NCI-H2196 treated with DMSO at 0.1 percent for 48 hours (cell line): ENCODE results near the gene SENP6.
"Not testable (repeated sequence)": the region's sequence is repeated elsewhere in the genome, so short reads cannot be mapped to it uniquely, and the experiment has no call there.

Experiments
- DNase-seq: peaks from one replicate; lab custom pipeline; 2025; ENCODE audit not compliant: unreplicated experiment; lab: John Stamatoyannopoulos, UW

SENP6 gene

DNA sequence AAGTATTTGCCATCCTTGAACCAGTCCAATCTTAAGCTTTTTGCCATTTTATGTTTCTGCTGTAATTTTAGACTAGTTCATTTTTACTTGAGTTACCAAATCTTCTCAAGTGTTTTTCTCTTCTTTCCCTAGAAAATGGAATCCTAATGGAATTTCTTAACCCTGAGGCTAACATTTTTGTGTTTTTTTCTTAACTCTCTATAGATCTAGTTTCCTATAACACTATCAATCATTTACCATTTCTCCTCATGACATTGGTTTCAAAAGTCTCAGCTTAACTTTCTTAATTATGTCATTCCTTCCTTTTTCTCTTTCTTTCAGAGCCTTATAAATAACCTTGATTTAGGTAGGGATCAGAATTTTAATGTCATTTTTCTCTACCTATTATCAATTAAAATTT is 54.8 kb downstream of the SENP6 start:
- no peak for DNase-seq

DNA sequence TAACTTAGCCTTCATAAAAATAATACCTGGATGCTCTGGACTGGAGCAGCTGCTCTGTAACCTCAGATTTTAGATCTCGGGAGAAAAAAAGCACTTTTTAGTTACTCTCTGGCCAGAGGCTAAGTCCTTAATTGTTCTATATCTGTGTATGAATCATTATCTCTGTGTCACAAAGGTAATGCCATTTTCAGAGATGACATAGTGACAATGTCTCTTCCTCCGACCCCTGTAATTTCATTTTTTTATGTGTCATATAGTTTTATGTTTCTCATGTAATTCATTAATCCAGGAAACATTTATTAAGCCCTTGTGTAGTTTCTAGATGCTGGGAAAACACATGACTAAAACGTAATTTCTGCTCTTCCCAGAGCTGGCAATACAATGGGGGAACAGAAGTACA is 55.6 kb downstream of the SENP6 start:
- DNase-seq: no peak

DNA sequence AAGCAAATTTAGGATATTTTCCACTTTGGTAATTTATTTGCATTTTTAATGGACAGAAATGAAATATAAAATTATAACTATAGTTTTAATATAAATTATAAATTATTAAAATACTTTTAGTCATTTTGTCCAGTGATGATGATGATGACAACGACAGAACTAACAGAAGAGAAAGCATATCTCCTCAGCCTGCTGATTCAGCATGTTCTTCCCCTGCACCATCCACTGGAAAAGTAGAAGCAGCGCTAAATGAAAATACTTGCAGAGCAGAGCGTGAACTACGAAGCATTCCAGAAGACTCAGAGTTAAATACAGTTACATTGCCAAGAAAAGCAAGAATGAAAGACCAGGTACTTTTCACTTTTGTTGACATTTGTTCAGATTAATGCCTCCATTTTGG is 64.9 kb downstream of the SENP6 start:
- no peak for DNase-seq

DNA sequence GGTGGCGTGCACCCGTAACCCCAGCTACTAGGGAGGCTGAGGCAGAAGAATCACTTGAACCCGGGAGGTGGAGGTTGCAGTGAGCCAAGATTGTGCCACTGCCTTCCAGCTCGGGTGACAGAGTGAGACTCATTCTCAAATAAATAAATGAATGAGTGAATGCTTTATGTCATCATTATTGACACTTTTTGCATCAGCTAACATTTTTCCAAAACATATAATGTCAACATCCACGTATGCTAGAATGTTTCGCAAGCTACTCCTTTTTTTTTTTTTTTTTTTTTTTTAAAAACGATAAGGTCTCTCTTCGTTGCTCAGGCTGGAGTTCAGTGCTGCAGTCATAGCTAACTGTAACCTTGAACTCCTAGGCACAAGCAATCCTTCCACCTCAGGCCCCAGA is 72.2 kb downstream of the SENP6 start:
- DNase-seq: no peak

GRCh38 chr6:75676377-75676776 is 74.7 kb downstream of the SENP6 start:
- no peak for DNase-seq

DNA sequence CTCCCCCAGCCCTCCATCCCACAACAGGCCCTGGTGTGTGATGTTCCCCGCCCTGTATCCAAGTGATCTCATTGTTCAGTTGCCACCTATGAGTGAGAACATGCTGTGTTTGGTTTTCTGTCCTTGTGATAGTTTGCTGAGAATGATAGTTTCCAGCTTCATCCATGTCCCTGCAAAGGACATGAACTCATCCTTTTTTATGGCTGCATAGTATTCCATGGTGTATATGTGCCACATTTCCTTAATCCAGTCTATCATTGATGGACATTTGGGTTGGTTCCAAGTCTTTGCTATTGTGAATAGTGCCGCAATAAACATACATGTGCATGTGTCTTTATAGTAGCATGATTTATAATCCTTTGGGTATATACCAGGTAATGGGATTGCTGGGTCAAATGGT is 80.9 kb downstream of the SENP6 start:
- DNase-seq: not testable (repeated sequence)

- DNase-seq: not testable (repeated sequence)
These were observed 81.3 kb downstream of the SENP6 start for GRCh38 chr6:75683005-75683404.

DNA sequence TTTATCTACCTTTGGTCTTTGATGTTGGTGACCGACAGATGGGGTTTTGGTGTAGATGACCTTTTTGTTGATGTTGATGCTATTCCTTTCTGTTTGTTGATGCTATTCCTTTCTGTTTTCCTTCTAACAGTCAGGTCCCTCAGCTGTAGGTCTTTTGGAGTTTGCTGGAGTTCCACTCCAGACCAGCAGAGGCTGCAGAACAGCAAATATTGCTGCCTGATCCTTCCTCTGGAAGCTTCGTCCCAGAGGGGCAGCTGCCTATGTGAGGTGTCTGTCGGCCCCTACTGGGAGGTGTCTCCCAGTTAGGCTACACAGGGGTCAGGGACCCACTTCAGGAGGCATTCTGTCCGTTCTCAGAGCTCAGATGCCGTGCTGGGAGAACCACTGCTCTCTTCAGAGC is 85.9 kb downstream of the SENP6 start:
- DNase-seq: not testable (repeated sequence)

DNA sequence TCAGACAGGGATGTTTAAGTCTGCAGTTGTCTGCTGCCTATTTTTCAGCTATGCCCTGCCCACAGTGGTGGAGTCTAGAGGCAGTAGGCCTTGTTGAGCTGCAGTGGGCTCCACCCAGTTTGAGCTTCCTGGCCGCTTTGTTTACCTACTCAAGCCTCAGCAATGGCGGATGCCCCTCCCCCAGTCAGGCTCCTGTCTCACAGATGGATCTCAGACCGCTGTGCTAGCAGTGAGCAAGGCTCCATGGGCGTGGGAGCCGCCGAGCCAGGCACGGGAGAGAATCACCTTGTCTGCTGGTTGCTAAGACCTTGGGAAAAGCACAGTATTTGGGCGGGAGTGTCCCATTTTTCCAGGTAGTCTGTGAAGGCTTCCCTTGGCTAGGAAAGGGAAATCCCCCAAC is 86.3 kb downstream of the SENP6 start:
- not testable (repeated sequence) for DNase-seq

- DNase-seq: no peak
These were observed 87.9 kb downstream of the SENP6 start for GRCh38 chr6:75689576-75689975.

DNA sequence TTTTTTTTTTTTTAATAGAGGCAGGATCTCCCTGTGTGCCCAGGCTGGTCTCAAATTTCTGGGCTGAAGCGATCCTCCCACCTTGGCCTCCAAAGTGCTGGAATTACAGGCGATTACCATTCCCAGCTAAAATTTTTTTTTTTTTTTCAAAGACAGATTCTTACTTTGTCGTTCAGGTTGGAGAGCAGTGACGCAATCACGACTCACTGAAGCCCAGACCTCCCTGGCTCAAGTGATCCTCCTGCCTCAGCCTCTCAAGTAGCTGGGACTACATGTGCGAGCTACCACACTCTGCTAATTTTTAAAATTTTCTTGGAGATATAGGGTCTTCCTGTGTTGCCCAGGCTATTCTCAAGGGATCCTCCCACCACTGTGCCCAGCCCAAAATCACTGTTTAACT is 89.3 kb downstream of the SENP6 start:
- DNase-seq: no peak

- no peak for DNase-seq
These were observed 91.9 kb downstream of the SENP6 start for GRCh38 chr6:75693534-75693933.

DNA sequence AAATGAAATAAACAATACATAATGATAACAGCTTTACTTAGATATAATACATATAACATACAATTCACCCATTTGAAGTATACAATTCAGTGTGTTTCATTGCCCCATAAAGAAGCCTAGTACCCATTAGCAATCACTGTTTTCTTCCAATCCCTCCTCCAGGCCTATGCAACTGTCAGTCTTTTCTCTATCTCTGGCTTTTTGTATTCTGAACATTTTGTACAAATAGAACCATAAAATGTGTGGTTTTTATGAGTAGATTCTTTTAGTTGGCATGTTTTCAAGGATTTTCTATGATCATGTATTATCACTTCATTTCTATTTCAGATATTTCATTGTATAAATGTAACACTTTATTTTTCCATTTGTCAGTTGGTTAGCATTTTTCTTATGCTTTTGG is 92.7 kb downstream of the SENP6 start:
- no peak for DNase-seq

GRCh38 chr6:75708334-75708733 is 106.7 kb downstream of the SENP6 start:
- not testable (repeated sequence) for DNase-seq

- DNase-seq: no peak
These were observed 109.5 kb downstream of the SENP6 start for GRCh38 chr6:75711173-75711572.

GRCh38 chr6:75719133-75719532 is 117.5 kb downstream of the SENP6 start:
- no peak for DNase-seq

DNA sequence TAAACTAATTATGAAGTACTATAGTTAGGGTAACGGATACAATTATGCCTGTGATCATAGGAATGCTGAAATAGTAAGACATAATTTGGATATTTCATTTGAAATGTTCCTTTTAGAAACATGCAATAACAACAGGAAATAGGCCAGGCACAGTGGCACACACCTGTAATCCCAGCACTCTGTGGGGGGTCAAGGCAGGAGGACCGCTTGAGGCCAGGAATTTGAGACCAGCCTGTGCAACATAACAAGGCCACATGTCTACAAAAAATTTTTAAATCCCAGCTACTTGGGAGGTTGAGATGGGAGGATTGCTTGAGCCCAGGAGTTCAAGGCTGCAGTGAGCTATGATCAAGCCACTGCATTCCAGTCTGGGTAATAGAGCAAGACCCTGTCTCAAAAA is 121.7 kb downstream of the SENP6 start:
- no peak for DNase-seq

DNA sequence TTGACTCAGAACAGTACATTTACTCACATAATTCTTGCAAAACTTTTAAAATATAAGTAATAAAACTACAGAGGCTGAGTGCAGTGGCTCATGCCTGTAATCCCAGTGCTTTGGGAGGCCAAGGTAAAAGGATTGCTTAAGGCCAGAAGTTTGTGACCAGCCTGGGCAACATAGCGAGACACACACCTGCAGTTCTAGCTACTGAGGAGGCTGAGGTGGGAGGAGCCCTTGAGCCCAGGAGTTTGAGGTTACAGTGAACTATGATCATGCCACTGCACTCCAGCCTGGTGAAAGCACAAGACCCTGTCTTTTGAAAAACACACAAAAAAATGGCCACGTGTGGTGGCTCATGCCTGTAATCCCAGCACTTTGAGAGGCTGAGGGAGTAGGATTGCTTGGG is 125.5 kb downstream of the SENP6 start:
- DNase-seq: no peak

DNA sequence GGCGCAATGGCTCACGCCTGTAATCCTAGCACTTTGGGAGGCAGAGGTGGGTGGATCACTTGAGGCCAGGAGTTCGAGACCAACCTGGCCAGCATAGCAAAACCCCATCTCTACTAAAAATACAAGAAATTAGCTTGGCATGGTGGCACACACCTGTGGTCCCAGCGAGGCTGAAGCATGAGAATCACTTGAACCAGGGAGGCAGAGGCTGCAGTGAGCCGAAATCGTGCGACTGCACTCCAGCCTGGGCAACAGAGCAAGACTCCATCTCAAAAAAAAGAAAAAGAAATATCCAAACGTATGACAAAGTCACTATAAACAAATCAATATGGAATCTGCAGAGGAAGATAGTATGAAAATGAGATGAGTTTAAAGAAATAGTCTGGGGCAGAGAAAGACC is 129.3 kb downstream of the SENP6 start:
- not testable (repeated sequence) for DNase-seq

DNA sequence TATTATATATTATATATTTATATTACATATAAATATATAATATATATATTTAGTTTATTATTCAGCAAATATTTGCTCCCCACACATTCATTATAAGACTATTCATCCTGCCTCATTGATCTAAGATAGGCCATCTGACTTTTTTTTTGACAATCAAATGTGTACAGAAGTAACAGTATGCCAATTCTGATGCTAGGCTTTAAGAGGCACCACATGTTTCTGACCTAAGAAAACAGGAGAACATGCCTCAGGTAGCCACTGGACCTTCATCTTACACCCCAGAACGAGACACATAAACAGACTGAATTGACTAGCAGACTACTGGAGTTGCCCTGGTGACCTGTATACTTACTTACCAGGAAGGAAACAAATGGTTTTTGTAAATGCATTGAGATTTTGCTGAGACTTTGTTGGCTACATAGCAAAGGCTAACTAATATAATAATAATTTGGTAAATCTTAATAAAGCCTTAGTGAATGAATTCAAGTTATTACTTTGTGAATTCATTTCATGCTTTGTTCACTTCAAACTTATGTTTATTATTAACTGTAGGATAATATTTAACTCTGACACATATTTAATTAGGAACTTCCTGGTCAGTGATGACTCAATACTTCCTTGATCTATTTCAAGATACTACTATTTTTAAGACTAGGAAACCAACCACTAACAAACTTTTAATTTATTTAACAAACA is 134.0 kb downstream of the SENP6 start:
- DNase-seq: no peak

DNA sequence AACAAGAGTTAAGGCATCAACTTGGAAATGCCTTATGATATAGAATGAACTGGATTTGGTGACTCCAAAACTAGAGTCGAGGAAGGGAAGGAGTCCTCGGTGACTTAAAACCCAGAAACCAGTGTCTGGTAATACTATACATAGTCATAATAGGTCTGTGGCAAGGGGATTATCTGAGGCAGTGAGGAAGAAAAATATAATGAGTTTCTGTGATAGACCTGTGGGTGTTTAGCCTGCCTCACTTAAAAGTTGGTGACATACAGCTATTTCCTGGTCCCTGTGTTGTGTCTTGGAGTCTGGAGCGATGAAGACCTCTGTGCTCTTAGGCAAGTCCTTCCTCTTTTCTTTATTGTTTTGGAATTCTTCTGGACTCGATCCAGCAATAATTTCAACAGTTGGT is 142.3 kb downstream of the SENP6 start:
- DNase-seq: no peak

DNA sequence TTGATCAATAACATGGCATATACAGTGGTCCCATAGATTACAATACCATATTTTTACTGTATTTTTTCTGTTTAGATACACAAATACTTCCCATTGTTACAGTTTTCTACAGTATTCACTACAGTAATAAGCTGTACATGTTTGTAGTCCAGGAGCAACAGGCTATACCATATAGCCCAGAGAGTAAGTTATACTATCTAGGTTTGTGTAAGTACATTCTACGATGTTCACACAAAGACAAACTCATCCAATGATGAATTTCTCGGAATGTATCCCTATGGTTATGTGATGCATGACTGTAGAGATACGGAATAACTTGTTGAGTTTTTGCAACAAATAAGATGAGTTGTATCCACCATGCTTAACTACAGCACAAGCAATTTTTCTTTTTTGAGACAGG is 143.7 kb downstream of the SENP6 start:
- no peak for DNase-seq

DNA sequence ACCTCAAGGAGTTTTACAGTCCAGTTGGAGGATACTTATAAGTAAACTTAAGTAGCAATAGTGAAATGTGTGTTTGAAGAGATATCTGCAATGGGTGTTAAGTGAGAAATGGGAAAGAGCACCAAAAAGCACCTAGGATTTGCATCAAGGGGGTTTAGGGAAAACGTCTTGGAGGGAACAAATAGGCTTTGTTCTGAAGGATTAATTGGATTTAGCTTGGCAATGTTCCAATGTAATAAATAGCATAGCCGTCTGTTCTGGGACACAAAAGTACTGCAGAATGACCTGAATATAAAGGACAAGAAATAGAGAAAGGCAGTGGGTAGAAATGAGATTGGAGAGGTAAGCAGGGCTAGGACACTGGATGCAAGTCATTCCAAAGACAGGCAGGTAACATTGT is 144.5 kb downstream of the SENP6 start:
- DNase-seq: no peak
